H4 (cell line): ENCODE measurements around the gene CLIP4. TPM values are rescaled to one million over a fixed set of nuclear protein-coding genes. Genes with fewer than 3 reads are reported as not detected.

Experiments used
- total RNA-seq: library from RNA; depleted of rRNA; stranded (reverse); fragments of >200 nt; shearing (Covaris generic); gene quantifications from 2 replicates; pipeline ENCODE4 v1.2.3, GENCODE V29; 2014; rRNA removed

CLIP4 gene
- total RNA-seq, 1 experiment from 2014 or later: 21.1 TPM

Other genes with a start within 250 kb of the CLIP4 start
- 5.3 and 8.2 TPM in 2 replicates for gene TRMT61B, start 245.1 kb upstream of the CLIP4 start, total RNA-seq
- 35.8 and 53.2 TPM in 2 replicates for gene WDR43, start 220.7 kb upstream of the CLIP4 start, total RNA-seq
- 0.21 TPM in 1 of 2 replicates, not detected in the other for gene TOGARAM2, start 134.1 kb upstream of the CLIP4 start, total RNA-seq
- gene PCARE, start 40.9 kb upstream of the CLIP4 start, total RNA-seq: not detected in 2 replicates